RWPE2 (cell line): Measurements from ENCODE around the gene FAF1.

Source experiments
- ATAC-seq: fragments of 200-7000 bp; cut with Tn5 transposase; 3 replicates; pipeline ENCODE4 v1.9.1; 2021; ENCODE audit warnings: low read depth
- DNase-seq: peaks from one replicate; pipeline ENCODE4 v3.0.0-alpha.2; 2020; ENCODE audit warnings: low spot score
- H3K27ac ChIP-seq: fragments of 450-650 bp; 2 replicates; pipeline ENCODE4 v1.5.1; 2017; ENCODE audit warnings: mild to moderate bottlenecking; ENCODE audit not compliant: poor library complexity, severe bottlenecking
- H3K27me3 ChIP-seq: fragments of 250-450 bp; sonication (Bioruptor Pico); 2 replicates; pipeline ENCODE4 v1.5.1; 2021; ENCODE audit warnings: mild to moderate bottlenecking, moderate library complexity; ENCODE audit not compliant: insufficient read depth, poor library complexity, severe bottlenecking
- H3K36me3 ChIP-seq: fragments of 250-450 bp; sonication (Bioruptor Pico); 2 replicates; pipeline ENCODE4 v1.5.1; 2020; ENCODE audit warnings: low read depth, mild to moderate bottlenecking, moderate library complexity
- H3K4me1 ChIP-seq: fragments of 250-450 bp; sonication (Bioruptor Pico); 2 replicates; pipeline ENCODE4 v1.5.1; 2021; ENCODE audit warnings: mild to moderate bottlenecking, moderate library complexity; ENCODE audit not compliant: insufficient read depth, poor library complexity, severe bottlenecking
- H3K4me3 ChIP-seq: fragments of 250-450 bp; sonication (Bioruptor Pico); 2 replicates; pipeline ENCODE4 v1.5.1; 2021; ENCODE audit warnings: mild to moderate bottlenecking, moderate library complexity; ENCODE audit not compliant: severe bottlenecking
- H3K9me3 ChIP-seq: fragments of 250-450 bp; sonication (Bioruptor Pico); 2 replicates; pipeline ENCODE4 v1.5.1; 2021; ENCODE audit warnings: mild to moderate bottlenecking, moderate library complexity; ENCODE audit not compliant: severe bottlenecking
- TF ChIP-seq, protein P1 (sequence below): fragments of 450-650 bp; IDR thresholded peaks from one replicate; pipeline ENCODE4 v1.5.1; 2017; ENCODE audit warnings: mild to moderate bottlenecking, moderate library complexity; ENCODE audit not compliant: poor library complexity, severe bottlenecking

Gene FAF1

DNA sequence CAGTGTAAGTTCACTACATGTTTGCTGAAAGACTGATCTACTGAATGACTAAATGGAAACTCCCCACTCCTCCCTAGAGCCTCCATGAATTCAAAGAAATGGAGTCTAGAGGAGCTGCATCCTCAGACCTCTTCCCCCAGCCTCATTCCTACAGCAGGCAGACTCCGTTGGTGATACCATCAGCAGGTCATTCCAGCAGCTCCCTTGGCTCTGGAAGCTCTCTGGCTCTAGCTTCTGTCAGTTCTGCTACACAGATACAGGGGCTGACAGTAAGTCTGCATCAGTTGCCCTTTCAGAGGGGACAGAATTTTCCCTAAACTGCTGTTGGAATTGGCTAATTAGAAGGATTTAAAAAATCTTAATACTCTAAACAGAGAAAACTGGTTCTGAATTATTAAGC, 505.2 kb downstream of the FAF1 start:
- Histone ChIP-seq H3K27me3 (no peaks in the 10 kb centered on the region), H3K36me3 (no peaks in the 10 kb centered on the region; the same call in 1 of the 2 replicates), H3K27ac (no peak overlapping the region), H3K9me3 (no peaks in the 10 kb centered on the region), H3K4me3 (no peak overlapping the region), H3K4me1 (no peaks in the 10 kb centered on the region)
- DNase-seq = no peak
- TF ChIP-seq, protein P1, sequence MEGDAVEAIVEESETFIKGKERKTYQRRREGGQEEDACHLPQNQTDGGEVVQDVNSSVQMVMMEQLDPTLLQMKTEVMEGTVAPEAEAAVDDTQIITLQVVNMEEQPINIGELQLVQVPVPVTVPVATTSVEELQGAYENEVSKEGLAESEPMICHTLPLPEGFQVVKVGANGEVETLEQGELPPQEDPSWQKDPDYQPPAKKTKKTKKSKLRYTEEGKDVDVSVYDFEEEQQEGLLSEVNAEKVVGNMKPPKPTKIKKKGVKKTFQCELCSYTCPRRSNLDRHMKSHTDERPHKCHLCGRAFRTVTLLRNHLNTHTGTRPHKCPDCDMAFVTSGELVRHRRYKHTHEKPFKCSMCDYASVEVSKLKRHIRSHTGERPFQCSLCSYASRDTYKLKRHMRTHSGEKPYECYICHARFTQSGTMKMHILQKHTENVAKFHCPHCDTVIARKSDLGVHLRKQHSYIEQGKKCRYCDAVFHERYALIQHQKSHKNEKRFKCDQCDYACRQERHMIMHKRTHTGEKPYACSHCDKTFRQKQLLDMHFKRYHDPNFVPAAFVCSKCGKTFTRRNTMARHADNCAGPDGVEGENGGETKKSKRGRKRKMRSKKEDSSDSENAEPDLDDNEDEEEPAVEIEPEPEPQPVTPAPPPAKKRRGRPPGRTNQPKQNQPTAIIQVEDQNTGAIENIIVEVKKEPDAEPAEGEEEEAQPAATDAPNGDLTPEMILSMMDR = no peak
- ATAC-seq = no peak

- no peaks in the 10 kb centered on the region for H3K9me3 ChIP-seq
- TF ChIP-seq, protein P1 = no peak
- ATAC-seq (no peak), DNase-seq (no peak)
- H3K4me1 ChIP-seq = no peaks in the 10 kb centered on the region
- no peaks in the 10 kb centered on the region for H3K27me3 ChIP-seq
- H3K27ac ChIP-seq = no peak overlapping the region
- H3K4me3 ChIP-seq = no peak overlapping the region
- H3K36me3 ChIP-seq = no peaks in the 10 kb centered on the region; the same call in 1 of the 2 replicates
Measured at GRCh38 chr1:50453266-50453665, 506.8 kb downstream of the FAF1 start.

DNA sequence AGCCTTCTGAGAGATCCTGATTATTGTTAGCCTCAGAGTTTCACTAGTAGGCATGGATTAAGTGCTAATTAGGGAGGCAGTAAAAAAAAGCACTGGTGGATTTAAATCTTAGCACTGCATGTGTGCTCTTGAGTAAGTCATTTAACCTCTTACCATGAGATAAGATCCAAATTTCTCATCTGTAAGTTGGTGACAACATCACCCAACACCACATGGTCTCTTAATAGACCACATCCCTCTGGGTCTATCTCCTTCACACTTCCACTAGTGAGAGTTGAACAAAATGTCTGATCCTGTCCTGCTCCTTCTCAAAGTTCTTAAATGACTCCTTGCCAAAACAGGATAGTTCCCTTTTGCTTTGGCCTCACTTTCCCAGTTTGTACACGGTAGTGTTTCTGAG, 507.4 kb downstream of the FAF1 start:
- Histone ChIP-seq H3K27ac (no peak overlapping the region), H3K4me3 (no peak overlapping the region), H3K4me1 (no peaks in the 10 kb centered on the region), H3K27me3 (no peaks in the 10 kb centered on the region), H3K9me3 (no peaks in the 10 kb centered on the region), H3K36me3 (no peaks in the 10 kb centered on the region; the same call in 1 of the 2 replicates)
- TF ChIP-seq, protein P1 = no peak
- DNase-seq (no peak), ATAC-seq (no peak)

DNA sequence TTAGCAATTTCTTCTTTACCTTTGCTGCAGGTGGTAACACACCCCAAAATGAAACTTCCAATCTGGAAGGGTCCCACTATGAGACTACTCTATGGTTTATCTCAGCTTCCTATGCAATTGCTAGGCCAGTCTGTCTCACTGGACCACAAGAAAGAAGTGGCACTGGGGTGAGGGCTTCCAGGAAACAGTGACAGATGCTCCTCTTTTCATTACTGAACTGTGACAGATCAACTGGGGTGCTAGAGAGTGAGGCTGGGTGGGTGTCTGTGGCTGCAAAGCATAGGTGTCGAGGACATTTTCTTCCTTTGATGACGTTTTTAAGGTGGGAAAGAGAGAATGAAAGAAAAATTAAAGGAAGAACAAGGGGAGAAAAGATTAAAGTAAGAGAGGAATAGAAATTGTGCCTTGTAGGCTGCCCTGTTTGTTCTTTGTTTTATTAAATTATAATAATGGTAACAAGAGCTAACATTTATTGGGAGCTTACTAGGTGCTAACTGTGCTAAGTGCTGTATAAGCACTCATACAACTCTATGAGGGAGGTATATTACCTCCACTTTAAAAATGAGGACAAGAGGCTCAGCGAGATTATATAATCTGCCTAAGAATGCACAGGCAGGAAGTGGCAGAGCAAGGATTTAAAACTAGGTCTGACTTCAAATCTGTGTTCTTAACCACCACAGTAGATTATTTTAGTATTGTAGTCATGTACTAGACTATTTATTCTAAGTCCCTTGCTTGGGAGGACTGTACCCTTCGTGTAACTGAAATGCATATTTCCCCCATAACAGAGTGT, 509.0 kb downstream of the FAF1 start:
- DNase-seq (no peak), ATAC-seq (no peak)
- TF ChIP-seq, protein P1 = no peak
- no peaks in the 10 kb centered on the region for H3K9me3 ChIP-seq
- no peak overlapping the region for H3K27ac ChIP-seq
- H3K36me3 ChIP-seq = no peaks in the 10 kb centered on the region; the same call in 1 of the 2 replicates
- H3K4me1 ChIP-seq = no peaks in the 10 kb centered on the region
- H3K27me3 ChIP-seq = no peaks in the 10 kb centered on the region
- H3K4me3 ChIP-seq = no peak overlapping the region

DNA sequence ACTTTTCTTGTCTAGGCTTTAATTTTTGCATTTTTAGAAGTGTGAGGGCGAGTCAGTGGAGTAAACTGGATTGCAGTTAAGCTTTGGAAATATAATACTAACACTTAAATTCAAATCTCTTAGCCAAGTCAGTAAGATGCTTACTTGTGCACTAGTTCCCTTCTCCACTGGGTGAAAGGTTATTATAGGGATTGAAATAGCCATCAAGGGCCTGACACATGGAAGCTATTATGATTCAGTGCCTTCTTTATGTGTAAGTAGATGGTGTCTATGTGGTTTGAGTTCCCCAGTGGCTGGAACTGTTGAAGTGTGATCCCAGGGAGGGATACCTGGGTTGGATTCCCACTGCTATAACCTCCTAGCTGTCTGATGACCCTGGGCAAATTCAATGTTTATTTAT, 512.1 kb downstream of the FAF1 start:
- DNase-seq = no peak
- no peak overlapping the region for H3K27ac ChIP-seq
- TF ChIP-seq, protein P1 = no peak
- H3K4me1 ChIP-seq = no peaks in the 10 kb centered on the region
- H3K9me3 ChIP-seq = no peaks in the 10 kb centered on the region
- H3K36me3 ChIP-seq = no peaks in the 10 kb centered on the region; the same call in 1 of the 2 replicates
- no peaks in the 10 kb centered on the region for H3K27me3 ChIP-seq
- no peak overlapping the region for H3K4me3 ChIP-seq
- no peak for ATAC-seq
